GM12873 (cell line): ENCODE data around the gene CTPS2.

ENCODE experiments used
- TF ChIP-seq, protein P1 (sequence below): IDR thresholded peaks from 2 replicates; pipeline ENCODE4 v1.5.1; 2012; ENCODE audit warnings: low read depth, mild to moderate bottlenecking, moderate library complexity, low read length, control low read depth; ENCODE audit not compliant: insufficient read depth; ENCODE audit errors: missing control alignments

Gene CTPS2

DNA sequence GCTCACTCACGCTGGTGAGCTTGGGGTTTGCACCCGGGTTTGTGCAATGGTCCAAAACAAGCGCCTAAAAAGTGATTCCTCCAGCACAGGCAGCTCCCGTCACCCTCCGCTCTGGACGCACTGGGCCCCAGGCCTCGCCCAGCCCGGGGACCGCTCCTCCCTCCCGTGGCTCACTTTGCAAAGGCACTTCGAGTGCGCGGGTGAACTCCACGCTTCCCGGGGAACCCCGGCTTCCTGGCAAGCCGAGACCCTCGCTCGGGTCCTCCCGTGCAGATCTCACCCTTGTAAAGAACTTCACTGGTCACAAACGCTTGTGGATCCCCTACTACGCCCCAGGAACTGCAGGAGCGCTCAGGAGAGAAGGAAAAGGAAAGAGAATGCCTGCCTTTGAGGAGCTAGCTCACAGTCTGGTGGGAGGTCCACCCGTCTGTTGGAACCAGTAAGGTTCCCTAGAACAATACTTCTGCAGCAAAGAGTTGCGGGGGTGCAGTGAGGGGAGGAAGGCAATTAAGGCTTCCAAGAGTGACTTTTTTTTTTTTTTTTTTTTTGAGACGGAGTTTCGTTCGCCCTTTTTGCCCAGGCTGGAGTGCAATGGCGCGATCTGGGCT is at the start of gene CTPS2:
Gene CTPS2 (minus strand): TSS at position 122 of the 608 bp plus-strand sequence. CDS start 9,767 bp downstream, outside the sequence.
- TF ChIP-seq, protein P1, sequence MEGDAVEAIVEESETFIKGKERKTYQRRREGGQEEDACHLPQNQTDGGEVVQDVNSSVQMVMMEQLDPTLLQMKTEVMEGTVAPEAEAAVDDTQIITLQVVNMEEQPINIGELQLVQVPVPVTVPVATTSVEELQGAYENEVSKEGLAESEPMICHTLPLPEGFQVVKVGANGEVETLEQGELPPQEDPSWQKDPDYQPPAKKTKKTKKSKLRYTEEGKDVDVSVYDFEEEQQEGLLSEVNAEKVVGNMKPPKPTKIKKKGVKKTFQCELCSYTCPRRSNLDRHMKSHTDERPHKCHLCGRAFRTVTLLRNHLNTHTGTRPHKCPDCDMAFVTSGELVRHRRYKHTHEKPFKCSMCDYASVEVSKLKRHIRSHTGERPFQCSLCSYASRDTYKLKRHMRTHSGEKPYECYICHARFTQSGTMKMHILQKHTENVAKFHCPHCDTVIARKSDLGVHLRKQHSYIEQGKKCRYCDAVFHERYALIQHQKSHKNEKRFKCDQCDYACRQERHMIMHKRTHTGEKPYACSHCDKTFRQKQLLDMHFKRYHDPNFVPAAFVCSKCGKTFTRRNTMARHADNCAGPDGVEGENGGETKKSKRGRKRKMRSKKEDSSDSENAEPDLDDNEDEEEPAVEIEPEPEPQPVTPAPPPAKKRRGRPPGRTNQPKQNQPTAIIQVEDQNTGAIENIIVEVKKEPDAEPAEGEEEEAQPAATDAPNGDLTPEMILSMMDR = peak; percentile 4

- TF ChIP-seq, protein P1 = no peak
Observed at GRCh38 chrX:16756724-16757123, 44.3 kb upstream of the CTPS2 start.

- TF ChIP-seq, protein P1 = no peak
Observed at GRCh38 chrX:16754019-16754418, 41.5 kb upstream of the CTPS2 start.

DNA sequence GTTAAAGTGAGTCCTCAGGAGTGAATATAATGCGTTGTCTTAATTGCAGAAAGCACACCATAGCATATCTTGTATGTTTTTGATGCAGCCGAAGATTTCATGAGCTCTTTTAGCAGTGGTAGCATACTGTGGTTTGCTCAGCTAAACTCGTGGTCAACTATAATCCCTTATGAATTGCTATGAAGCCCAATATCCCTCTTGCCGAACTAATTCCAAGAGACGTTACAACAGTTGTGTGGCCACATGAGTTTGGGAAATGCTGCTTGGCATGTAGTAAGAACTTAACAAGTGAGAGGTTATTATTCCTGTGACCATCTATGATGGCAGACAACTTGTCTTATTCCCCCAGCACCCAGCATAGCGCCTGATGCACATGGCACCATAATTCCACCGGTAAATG is 37.7 kb upstream of the CTPS2 start:
- TF ChIP-seq, protein P1 = no peak

DNA sequence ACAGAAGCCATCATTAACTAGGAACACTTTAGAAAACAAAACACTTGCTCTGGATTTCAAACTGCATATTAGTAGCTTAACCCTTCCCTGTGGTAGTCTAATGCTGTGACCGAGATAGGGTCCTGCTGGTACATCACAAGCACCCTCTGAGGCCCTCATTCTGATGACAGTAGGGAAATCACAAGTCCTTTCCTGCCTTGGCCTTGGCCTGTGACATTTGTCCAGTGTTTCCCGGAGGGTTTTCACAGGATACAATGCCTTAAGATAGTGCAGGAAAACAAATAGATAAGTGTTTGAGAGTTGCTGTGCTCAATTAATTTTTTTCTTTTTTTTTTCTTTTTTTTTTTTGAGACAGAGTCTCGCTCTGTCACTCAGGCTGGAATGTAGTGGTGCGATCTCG is 36.0 kb upstream of the CTPS2 start:
- TF ChIP-seq, protein P1 = no peak

DNA sequence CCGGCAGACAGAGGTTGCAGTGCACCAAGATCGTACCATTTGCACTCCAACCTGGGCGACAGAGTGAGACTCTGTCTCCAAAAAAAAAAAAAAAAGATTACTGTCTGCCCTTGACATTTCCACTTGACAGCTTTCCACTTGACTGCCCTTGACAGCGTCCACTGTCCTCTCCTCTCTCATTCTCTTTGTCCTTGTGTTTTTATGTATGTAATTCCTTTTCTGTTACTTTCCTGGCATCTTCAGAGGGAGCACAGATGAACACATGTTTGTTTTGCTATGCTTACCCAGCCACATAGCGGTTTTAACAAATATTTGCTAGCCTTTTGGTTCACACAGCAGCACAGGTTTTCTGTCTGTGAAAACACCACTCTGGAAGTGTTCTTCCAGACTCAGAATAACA is 33.2 kb upstream of the CTPS2 start:
- TF ChIP-seq, protein P1 = no peak

- TF ChIP-seq, protein P1 = no peak
Observed at GRCh38 chrX:16745102-16745501, 32.6 kb upstream of the CTPS2 start.
